Measurements from ENCODE around the gene ARIH1. TPM values are rescaled to one million over a fixed set of nuclear protein-coding genes. Genes with fewer than 3 reads are reported as not detected.

Gene ARIH1
- total RNA-seq, 1 experiment from 2014 or later: 209 TPM

DNA sequence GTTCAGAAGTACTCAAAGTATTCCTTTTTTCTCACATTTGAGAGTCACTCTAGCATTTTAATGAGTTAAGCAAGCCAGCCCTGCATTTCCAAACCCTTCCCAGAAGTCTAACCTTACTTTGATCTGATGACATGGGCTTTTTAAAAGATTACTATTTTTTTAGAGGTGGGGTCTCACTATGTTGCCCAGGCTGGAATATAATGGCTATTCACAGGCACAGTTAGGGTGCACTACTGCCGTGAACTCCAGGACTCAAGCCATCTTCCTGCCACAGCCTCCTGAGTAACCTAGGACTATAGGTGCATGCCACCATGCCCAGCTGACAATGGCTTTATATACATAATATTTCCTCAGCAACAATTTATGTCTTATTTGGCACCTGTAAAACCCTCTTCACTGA, 116.3 kb downstream of the ARIH1 start:
- H3K27me3 ChIP-seq (ENCODE audit: insufficient read depth, low read length): no peaks in the 10 kb centered on the region
- no peaks in the 10 kb centered on the region for H3K9me2 ChIP-seq (ENCODE audit: insufficient read depth)
- CTCF ChIA-PET: interaction anchor here (4.5 kb wide), 1 partner anchor 9 kb away, joined by 42 read pairs; no protein-coding TSS in a partner anchor
- ATAC-seq: no peak
- no peak overlapping the region for H3K4me2 ChIP-seq (ENCODE audit: low read length)
- no peak overlapping the region for H3K9ac ChIP-seq (ENCODE audit: low read length)
- POLR2A ChIA-PET: no interaction called here
- DNase-seq (ENCODE audit: low read depth, low spot score): no peak
- H3K4me3 ChIP-seq (replicated peaks in 1 of 2; ENCODE audit: low read depth in 1 of 2, low read length in 2 of 2): no peak overlapping the region
- no peaks in the 10 kb centered on the region for H3K79me2 ChIP-seq (ENCODE audit: insufficient read depth, low read length)
- BruUV-seq (replicated peaks): no TSS peak
- H3K27ac ChIP-seq (ENCODE audit: low read depth, low read length): no peak overlapping the region
- RAD21 ChIA-PET (ENCODE audit: low non-redundant PET in 1 of 2, low total read pairs in 2 of 2, uncharacterized antibody in 2 of 2, unreplicated experiment in 2 of 2): no interaction called here
- no peaks in the 10 kb centered on the region for H3K4me1 ChIP-seq (ENCODE audit: control insufficient read depth in 1 of 2, insufficient read depth in 2 of 2, low read length in 2 of 2)
- no peaks in the 10 kb centered on the region for H3K9me3 ChIP-seq (ENCODE audit: control insufficient read depth in 1 of 2, insufficient read depth in 1 of 2, low read depth in 1 of 2, low read length in 2 of 2)
- no peak for TF ChIP-seq JUND (IDR thresholded peaks at IDR 0.05)
- TF ChIP-seq, protein P1, sequence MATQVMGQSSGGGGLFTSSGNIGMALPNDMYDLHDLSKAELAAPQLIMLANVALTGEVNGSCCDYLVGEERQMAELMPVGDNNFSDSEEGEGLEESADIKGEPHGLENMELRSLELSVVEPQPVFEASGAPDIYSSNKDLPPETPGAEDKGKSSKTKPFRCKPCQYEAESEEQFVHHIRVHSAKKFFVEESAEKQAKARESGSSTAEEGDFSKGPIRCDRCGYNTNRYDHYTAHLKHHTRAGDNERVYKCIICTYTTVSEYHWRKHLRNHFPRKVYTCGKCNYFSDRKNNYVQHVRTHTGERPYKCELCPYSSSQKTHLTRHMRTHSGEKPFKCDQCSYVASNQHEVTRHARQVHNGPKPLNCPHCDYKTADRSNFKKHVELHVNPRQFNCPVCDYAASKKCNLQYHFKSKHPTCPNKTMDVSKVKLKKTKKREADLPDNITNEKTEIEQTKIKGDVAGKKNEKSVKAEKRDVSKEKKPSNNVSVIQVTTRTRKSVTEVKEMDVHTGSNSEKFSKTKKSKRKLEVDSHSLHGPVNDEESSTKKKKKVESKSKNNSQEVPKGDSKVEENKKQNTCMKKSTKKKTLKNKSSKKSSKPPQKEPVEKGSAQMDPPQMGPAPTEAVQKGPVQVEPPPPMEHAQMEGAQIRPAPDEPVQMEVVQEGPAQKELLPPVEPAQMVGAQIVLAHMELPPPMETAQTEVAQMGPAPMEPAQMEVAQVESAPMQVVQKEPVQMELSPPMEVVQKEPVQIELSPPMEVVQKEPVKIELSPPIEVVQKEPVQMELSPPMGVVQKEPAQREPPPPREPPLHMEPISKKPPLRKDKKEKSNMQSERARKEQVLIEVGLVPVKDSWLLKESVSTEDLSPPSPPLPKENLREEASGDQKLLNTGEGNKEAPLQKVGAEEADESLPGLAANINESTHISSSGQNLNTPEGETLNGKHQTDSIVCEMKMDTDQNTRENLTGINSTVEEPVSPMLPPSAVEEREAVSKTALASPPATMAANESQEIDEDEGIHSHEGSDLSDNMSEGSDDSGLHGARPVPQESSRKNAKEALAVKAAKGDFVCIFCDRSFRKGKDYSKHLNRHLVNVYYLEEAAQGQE (IDR thresholded peaks at IDR 0.05; ENCODE audit: low read depth): no peak
- TF ChIP-seq ELF1 (IDR thresholded peaks at IDR 0.05; ENCODE audit: borderline replicate concordance, low read depth): no peak
- TF ChIP-seq FOSL1 (IDR thresholded peaks at IDR 0.05; ENCODE audit: low read depth): no peak
- TF ChIP-seq, protein P2, sequence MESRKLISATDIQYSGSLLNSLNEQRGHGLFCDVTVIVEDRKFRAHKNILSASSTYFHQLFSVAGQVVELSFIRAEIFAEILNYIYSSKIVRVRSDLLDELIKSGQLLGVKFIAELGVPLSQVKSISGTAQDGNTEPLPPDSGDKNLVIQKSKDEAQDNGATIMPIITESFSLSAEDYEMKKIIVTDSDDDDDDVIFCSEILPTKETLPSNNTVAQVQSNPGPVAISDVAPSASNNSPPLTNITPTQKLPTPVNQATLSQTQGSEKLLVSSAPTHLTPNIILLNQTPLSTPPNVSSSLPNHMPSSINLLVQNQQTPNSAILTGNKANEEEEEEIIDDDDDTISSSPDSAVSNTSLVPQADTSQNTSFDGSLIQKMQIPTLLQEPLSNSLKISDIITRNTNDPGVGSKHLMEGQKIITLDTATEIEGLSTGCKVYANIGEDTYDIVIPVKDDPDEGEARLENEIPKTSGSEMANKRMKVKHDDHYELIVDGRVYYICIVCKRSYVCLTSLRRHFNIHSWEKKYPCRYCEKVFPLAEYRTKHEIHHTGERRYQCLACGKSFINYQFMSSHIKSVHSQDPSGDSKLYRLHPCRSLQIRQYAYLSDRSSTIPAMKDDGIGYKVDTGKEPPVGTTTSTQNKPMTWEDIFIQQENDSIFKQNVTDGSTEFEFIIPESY (IDR thresholded peaks at IDR 0.05; ENCODE audit: extremely low read depth, insufficient replicate concordance, low read length): no peak
- TF ChIP-seq, protein P3, sequence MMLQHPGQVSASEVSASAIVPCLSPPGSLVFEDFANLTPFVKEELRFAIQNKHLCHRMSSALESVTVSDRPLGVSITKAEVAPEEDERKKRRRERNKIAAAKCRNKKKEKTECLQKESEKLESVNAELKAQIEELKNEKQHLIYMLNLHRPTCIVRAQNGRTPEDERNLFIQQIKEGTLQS (IDR thresholded peaks at IDR 0.05): no peak
- no peak for TF ChIP-seq ZFX (IDR thresholded peaks at IDR 0.05)
- no peak for TF ChIP-seq CBX3 (IDR thresholded peaks at IDR 0.05; ENCODE audit: low read depth)
- TF ChIP-seq POLR2A (IDR thresholded peaks at IDR 0.05; ENCODE audit: borderline replicate concordance, extremely low read depth, insufficient read depth, insufficient read length): no peak
- no peak for TF ChIP-seq CEBPB (IDR thresholded peaks at IDR 0.05; ENCODE audit: low read depth)
- no peak for TF ChIP-seq POLR2AphosphoS5 (IDR thresholded peaks at IDR 0.05; ENCODE audit: low read depth, low read length)
- intact Hi-C loops (cut with micrococcal nuclease): no loop called here
- peaks cover 0 to 8% of the 10 kb centered on the region in 2 experiments; a peak in 2 of 4 replicates for H3K36me3 ChIP-seq (ENCODE audit: control insufficient read depth in 1 of 2, insufficient read depth in 2 of 2, low read length in 2 of 2)
- H4K20me1 ChIP-seq (ENCODE audit: insufficient read depth): 0 out of 2 replicates have a peak, but pooled peaks cover 2% of the 10 kb centered on the region
- no peak overlapping the region for H2AFZ ChIP-seq (ENCODE audit: low read depth, low read length, poor library complexity, severe bottlenecking)

Data from HCT116 (cell line).